COLO668 (cell line): Measurements from ENCODE around the gene VOPP1.

Source experiments
- DNase-seq: peaks from one replicate; lab custom pipeline; 2025; ENCODE audit not compliant: unreplicated experiment; lab: John Stamatoyannopoulos, UW

Gene VOPP1

GRCh38 chr7:55556031-55556430 lies 16.3 kb downstream of the VOPP1 start:
- no peak for DNase-seq

- DNase-seq: no peak
Measured at GRCh38 chr7:55555160-55555559, 17.1 kb downstream of the VOPP1 start.

- no peak for DNase-seq
Measured at GRCh38 chr7:55554038-55554437, 18.3 kb downstream of the VOPP1 start.

- no peak for DNase-seq
Measured at GRCh38 chr7:55553024-55553345, 19.3 kb downstream of the VOPP1 start.

GRCh38 chr7:55552320-55553023 lies 19.8 kb downstream of the VOPP1 start:
- DNase-seq: no peak

- no peak for DNase-seq
Measured at GRCh38 chr7:55550841-55551537, 21.3 kb downstream of the VOPP1 start.

- DNase-seq: peak; percentile 65
Measured at GRCh38 chr7:55550010-55550663, 22.2 kb downstream of the VOPP1 start.

GRCh38 chr7:55549457-55549856 lies 22.8 kb downstream of the VOPP1 start:
- peak; percentile 50 for DNase-seq

GRCh38 chr7:55548295-55548731 lies 24.0 kb downstream of the VOPP1 start:
- no peak for DNase-seq

- peak; percentile 54 for DNase-seq
Measured at GRCh38 chr7:55546814-55547213, 25.5 kb downstream of the VOPP1 start.

GRCh38 chr7:55545496-55545895 lies 26.8 kb downstream of the VOPP1 start:
- no peak for DNase-seq

- no peak for DNase-seq
Measured at GRCh38 chr7:55540226-55540858, 32.0 kb downstream of the VOPP1 start.

GRCh38 chr7:55539380-55539779 lies 32.9 kb downstream of the VOPP1 start:
- no peak for DNase-seq

GRCh38 chr7:55538538-55538937 lies 33.8 kb downstream of the VOPP1 start:
- DNase-seq: no peak

- DNase-seq: no peak
Measured at GRCh38 chr7:55537458-55537990, 34.8 kb downstream of the VOPP1 start.

- no peak for DNase-seq
Measured at GRCh38 chr7:55536619-55537457, 35.5 kb downstream of the VOPP1 start.

- DNase-seq: no peak
Measured at GRCh38 chr7:55535617-55536016, 36.7 kb downstream of the VOPP1 start.

GRCh38 chr7:55534916-55535590 lies 37.2 kb downstream of the VOPP1 start:
- no peak for DNase-seq

- DNase-seq: peak; percentile 17
Measured at GRCh38 chr7:55534262-55534915, 37.9 kb downstream of the VOPP1 start.

- DNase-seq: no peak
Measured at GRCh38 chr7:55533729-55534080, 38.6 kb downstream of the VOPP1 start.
